HCT116 (cell line): ENCODE results near the gene PIK3CB. TPM values are rescaled to one million over a fixed set of nuclear protein-coding genes. Genes with fewer than 3 reads are reported as not detected.

ENCODE experiments used
- ATAC-seq: fragments of 200-7000 bp; cut with Tn5 transposase; 2 replicates; pipeline ENCODE4 v1.9.1; 2020; ENCODE audit warnings: mild to moderate bottlenecking, moderate library complexity
- BruUV-seq: library from RNA; stranded (reverse); fragments of 400-500 nt; replicated peaks from 2 replicates; lab custom pipeline; 2021; lab: Mats Ljungman, UMichigan
- CTCF ChIA-PET: fragments of 300-600 bp; sonication (Branson Sonifier 250); formaldehyde crosslinking; loops from one replicate; lab custom pipeline; 2021; ENCODE audit warnings: antibody characterized with exemption; lab: Charles Lee
- POLR2A ChIA-PET: fragments of 300-600, 350-600 bp; sonication (Branson Sonifier 250); formaldehyde crosslinking; loops from one replicate; lab custom pipeline; 2021; ENCODE audit warnings: antibody characterized with exemption; lab: Charles Lee
- RAD21 ChIA-PET, 2 experiments: fragments of 300-600 bp; sonication (Branson Sonifier 250); formaldehyde crosslinking; loops; one replicate each; lab custom pipeline; 2023; ENCODE audit warnings: low total read pairs in 2 of 2; ENCODE audit not compliant: uncharacterized antibody in 2 of 2, unreplicated experiment in 2 of 2, low non-redundant PET in 1 of 2; lab: Charles Lee
- DNase-seq: peaks from one replicate; pipeline ENCODE4 v3.0.0-alpha.2; 2010; ENCODE audit warnings: low read depth, low spot score
- H2AFZ ChIP-seq: fragments of 200-600 bp; shearing (Covaris generic), sonication (generic); 2 replicates; pipeline ENCODE4 v1.6.1; 2017; ENCODE audit warnings: low read depth, mixed run types, mixed read lengths, antibody characterized with exemption, low read length; ENCODE audit not compliant: poor library complexity, severe bottlenecking
- H3K27ac ChIP-seq: 2 replicates; pipeline ENCODE4 v1.5.1; 2012; ENCODE audit warnings: low read depth, low read length
- H3K27me3 ChIP-seq: fragments of 200-600 bp; sonication (generic); 2 replicates; pipeline ENCODE4 v1.6.1; 2016; ENCODE audit warnings: mixed run types, low read length, mixed read lengths; ENCODE audit not compliant: insufficient read depth
- H3K36me3 ChIP-seq, 2 experiments: fragments of 200-500 bp in 1 of 2; fragments of 200-600 bp in 1 of 2; sonication (Bioruptor generic) in 1 of 2; sonication (generic) in 1 of 2; 2 replicates each; pipeline versions ENCODE4 v1.5.1 to v1.6.1; 2014 to 2016; ENCODE audit warnings: low read length in 2 of 2, inconsistent platforms in 1 of 2, mixed read lengths in 1 of 2, mixed run types in 1 of 2; ENCODE audit not compliant: insufficient read depth in 2 of 2, control insufficient read depth in 1 of 2
- H3K4me1 ChIP-seq, 2 experiments: fragments of 200-600 bp in 1 of 2; sonication (generic) in 1 of 2; 2 replicates each; pipeline versions ENCODE4 v1.5.1 to v1.6.1; 2012 to 2017; ENCODE audit warnings: low read length in 2 of 2, inconsistent platforms in 1 of 2, mild to moderate bottlenecking in 1 of 2, mixed read lengths in 1 of 2, mixed run types in 1 of 2, moderate library complexity in 1 of 2; ENCODE audit not compliant: insufficient read depth in 2 of 2, control insufficient read depth in 1 of 2
- H3K4me2 ChIP-seq: fragments of 200-600 bp; sonication (generic); 2 replicates; pipeline ENCODE4 v1.6.1; 2017; ENCODE audit warnings: mixed run types, low read length, mixed read lengths
- H3K4me3 ChIP-seq, 2 experiments: fragments of 200-600 bp in 1 of 2; sonication (generic) in 1 of 2; replicated peaks in 1 of 2; 2 replicates each; pipeline ENCODE4 v1.5.1; 2011 to 2016; ENCODE audit warnings: low read length in 2 of 2, control low read depth in 1 of 2, low read depth in 1 of 2, mild to moderate bottlenecking in 1 of 2, mixed read lengths in 1 of 2, mixed run types in 1 of 2
- H3K79me2 ChIP-seq: fragments of 200-600 bp; sonication (generic); 2 replicates; pipeline ENCODE4 v1.6.1; 2017; ENCODE audit warnings: mild to moderate bottlenecking, mixed run types, low read length, moderate library complexity, mixed read lengths; ENCODE audit not compliant: insufficient read depth
- H3K9ac ChIP-seq: fragments of 200-600 bp; sonication (generic); 2 replicates; pipeline ENCODE4 v1.6.1; 2016; ENCODE audit warnings: low read length, mixed read lengths
- H3K9me2 ChIP-seq: fragments of 200-600 bp; sonication (generic), shearing (Covaris generic); 2 replicates; pipeline ENCODE4 v1.6.1; 2017; ENCODE audit warnings: mixed run types, mild to moderate bottlenecking, moderate library complexity; ENCODE audit not compliant: insufficient read depth
- H3K9me3 ChIP-seq, 2 experiments: fragments of 200-500 bp in 1 of 2; fragments of 200-600 bp in 1 of 2; sonication (Bioruptor generic) in 1 of 2; sonication (generic) in 1 of 2; 2 replicates each; pipeline ENCODE4 v1.6.1; 2014 to 2017; ENCODE audit warnings: low read length in 2 of 2, mixed read lengths in 2 of 2, inconsistent platforms in 1 of 2, low read depth in 1 of 2, mild to moderate bottlenecking in 1 of 2, mixed run types in 1 of 2, moderate library complexity in 1 of 2; ENCODE audit not compliant: control insufficient read depth in 1 of 2, insufficient read depth in 1 of 2
- H4K20me1 ChIP-seq: fragments of 200-600 bp; sonication (generic), shearing (Covaris generic); 2 replicates; pipeline ENCODE4 v1.6.1; 2017; ENCODE audit warnings: mixed run types, mild to moderate bottlenecking, moderate library complexity; ENCODE audit not compliant: insufficient read depth
- CTCF ChIP-seq, 3 experiments: fragments of 200-600 bp in 1 of 3; sonication (generic) in 1 of 3; IDR thresholded peaks in 2 of 3; conservative IDR thresholded peaks in 1 of 3; 2 replicates each; pipeline ENCODE4 v1.5.1; 2012 to 2017; ENCODE audit warnings: low read depth in 2 of 3, low read length in 2 of 3, antibody characterized with exemption in 1 of 3, borderline replicate concordance in 1 of 3, control low read depth in 1 of 3, mild to moderate bottlenecking in 1 of 3, mixed read lengths in 1 of 3, mixed run types in 1 of 3, moderate library complexity in 1 of 3; ENCODE audit not compliant: insufficient read depth in 1 of 3
- ELF1 ChIP-seq: IDR thresholded peaks from 2 replicates; pipeline ENCODE4 v1.6.1; 2012; ENCODE audit warnings: low read depth, borderline replicate concordance
- EZH2 ChIP-seq: fragments of 200-600 bp; sonication (generic); IDR thresholded peaks from 2 replicates; pipeline ENCODE4 v1.6.1; 2017; ENCODE audit warnings: antibody characterized with exemption, mixed run types
- RAD21 ChIP-seq: IDR thresholded peaks from 2 replicates; pipeline ENCODE4 v1.6.1; 2012; ENCODE audit warnings: low read depth, mild to moderate bottlenecking
- SIN3A ChIP-seq: IDR thresholded peaks from 2 replicates; pipeline ENCODE4 v1.6.1; 2012; ENCODE audit warnings: low read depth
- SP1 ChIP-seq: IDR thresholded peaks from 2 replicates; pipeline ENCODE4 v1.6.1; 2012; ENCODE audit warnings: low read depth
- SRF ChIP-seq: IDR thresholded peaks from 2 replicates; pipeline ENCODE4 v1.6.1; 2012; ENCODE audit warnings: low read depth
- ZNF274 ChIP-seq: fragments of 200-500 bp; sonication (Bioruptor generic); IDR thresholded peaks from 2 replicates; pipeline ENCODE4 v1.6.1; 2014; ENCODE audit warnings: mild to moderate bottlenecking, low read depth, low read length, inconsistent platforms
- intact Hi-C: fragments of 100-400 bp; cut with micrococcal nuclease; formaldehyde crosslinking; loops from 2 replicates; pipeline ENCODE4 v1.10.0; 2022
- total RNA-seq: library from RNA; stranded (reverse); gene quantifications from one replicate; pipeline ENCODE4 v1.2.1, GENCODE V29; 2021; ENCODE audit not compliant: unreplicated experiment
- TF ChIP-seq, protein P1 (sequence below): IDR thresholded peaks from 2 replicates; pipeline ENCODE4 v1.6.1; 2012; ENCODE audit warnings: low read depth
- TF ChIP-seq, protein P2 (sequence below): IDR thresholded peaks from 2 replicates; pipeline ENCODE4 v1.6.1; 2012

Gene PIK3CB
- total RNA-seq, 1 experiment from 2014 or later = 44.3 TPM

DNA sequence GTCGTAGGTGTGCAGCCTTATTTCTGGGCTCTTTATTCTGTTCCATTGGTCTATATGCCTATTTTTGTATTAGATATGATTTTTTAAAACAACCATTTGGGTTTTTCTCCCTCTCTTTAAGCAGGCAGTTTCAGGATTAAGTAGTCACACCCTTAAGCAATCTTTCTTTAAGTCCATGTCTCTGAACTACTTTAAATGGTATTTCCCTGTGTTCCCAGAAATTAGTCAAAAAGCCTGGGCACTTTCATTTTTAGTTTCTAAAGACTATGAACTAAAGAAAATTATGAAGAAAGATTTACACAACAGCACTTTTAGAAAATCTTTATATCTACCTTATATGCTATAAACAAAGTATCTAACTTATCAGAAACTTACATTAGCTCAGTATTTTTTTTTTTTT lies 115.9 kb downstream of the PIK3CB start:
- no TSS peak for BruUV-seq
- Histone ChIP-seq H3K9me3 (no peaks in the 10 kb centered on the region), H3K27me3 (no peaks in the 10 kb centered on the region), H4K20me1 (no peaks in the 10 kb centered on the region), H3K9ac (no peak overlapping the region), H3K4me3 (no peak overlapping the region), H2AFZ (no peak overlapping the region), H3K36me3 (no peaks in the 10 kb centered on the region), H3K9me2 (no peaks in the 10 kb centered on the region), H3K79me2 (no peaks in the 10 kb centered on the region; the same call in 1 of the 2 replicates), H3K27ac (no peak overlapping the region), H3K4me2 (no peak overlapping the region), H3K4me1 (no peaks in the 10 kb centered on the region)
- DNase-seq (no peak), ATAC-seq (no peak)
- ChIA-PET RAD21 (no interaction called here), CTCF (interaction anchor here (0.7 to 1.0 kb wide), 2 partner anchors 197 to 954 kb away, joined by 3 to 5 read pairs; no protein-coding TSS in a partner anchor), POLR2A (no interaction called here)
- TF ChIP-seq EZH2 (no peak), RAD21 (no peak), ZNF274 (no peak), SIN3A (no peak), CTCF (IDR thresholded peaks at IDR 0.05 in 2 of 3, conservative IDR thresholded peaks at IDR 0.05 in 1 of 3; ENCODE audit: borderline replicate concordance in 1 of 3, insufficient read depth in 1 of 3, low read depth in 2 of 3, low read length in 2 of 3) (no peak), SP1 (no peak), SRF (no peak), ELF1 (no peak)
- TF ChIP-seq, protein P1, sequence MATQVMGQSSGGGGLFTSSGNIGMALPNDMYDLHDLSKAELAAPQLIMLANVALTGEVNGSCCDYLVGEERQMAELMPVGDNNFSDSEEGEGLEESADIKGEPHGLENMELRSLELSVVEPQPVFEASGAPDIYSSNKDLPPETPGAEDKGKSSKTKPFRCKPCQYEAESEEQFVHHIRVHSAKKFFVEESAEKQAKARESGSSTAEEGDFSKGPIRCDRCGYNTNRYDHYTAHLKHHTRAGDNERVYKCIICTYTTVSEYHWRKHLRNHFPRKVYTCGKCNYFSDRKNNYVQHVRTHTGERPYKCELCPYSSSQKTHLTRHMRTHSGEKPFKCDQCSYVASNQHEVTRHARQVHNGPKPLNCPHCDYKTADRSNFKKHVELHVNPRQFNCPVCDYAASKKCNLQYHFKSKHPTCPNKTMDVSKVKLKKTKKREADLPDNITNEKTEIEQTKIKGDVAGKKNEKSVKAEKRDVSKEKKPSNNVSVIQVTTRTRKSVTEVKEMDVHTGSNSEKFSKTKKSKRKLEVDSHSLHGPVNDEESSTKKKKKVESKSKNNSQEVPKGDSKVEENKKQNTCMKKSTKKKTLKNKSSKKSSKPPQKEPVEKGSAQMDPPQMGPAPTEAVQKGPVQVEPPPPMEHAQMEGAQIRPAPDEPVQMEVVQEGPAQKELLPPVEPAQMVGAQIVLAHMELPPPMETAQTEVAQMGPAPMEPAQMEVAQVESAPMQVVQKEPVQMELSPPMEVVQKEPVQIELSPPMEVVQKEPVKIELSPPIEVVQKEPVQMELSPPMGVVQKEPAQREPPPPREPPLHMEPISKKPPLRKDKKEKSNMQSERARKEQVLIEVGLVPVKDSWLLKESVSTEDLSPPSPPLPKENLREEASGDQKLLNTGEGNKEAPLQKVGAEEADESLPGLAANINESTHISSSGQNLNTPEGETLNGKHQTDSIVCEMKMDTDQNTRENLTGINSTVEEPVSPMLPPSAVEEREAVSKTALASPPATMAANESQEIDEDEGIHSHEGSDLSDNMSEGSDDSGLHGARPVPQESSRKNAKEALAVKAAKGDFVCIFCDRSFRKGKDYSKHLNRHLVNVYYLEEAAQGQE = no peak
- TF ChIP-seq, protein P2, sequence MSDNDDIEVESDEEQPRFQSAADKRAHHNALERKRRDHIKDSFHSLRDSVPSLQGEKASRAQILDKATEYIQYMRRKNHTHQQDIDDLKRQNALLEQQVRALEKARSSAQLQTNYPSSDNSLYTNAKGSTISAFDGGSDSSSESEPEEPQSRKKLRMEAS = no peak
- intact Hi-C loops = no loop called here
